Glutamatergic neuron (in vitro differentiated cells): Measurements from ENCODE around the gene TCP11. TPM values are rescaled to one million over a fixed set of nuclear protein-coding genes. Genes with fewer than 3 reads are reported as not detected.
"Not testable (repeated sequence)": the region's sequence is repeated elsewhere in the genome, so short reads cannot be mapped to it uniquely, and the experiment has no call there.

Source experiments
- DNase-seq: peaks from one replicate; pipeline ENCODE4 v3.0.0; 2022
- H3K27ac Mint-ChIP-seq: one replicate; pipeline ENCODE4 v1.8.0; 2020; ENCODE audit warnings: mild to moderate bottlenecking, mixed read lengths, inconsistent platforms; ENCODE audit not compliant: unreplicated experiment
- H3K27me3 Mint-ChIP-seq: one replicate; pipeline ENCODE4 v1.8.0; 2020; ENCODE audit warnings: mild to moderate bottlenecking, moderate library complexity, mixed read lengths, inconsistent platforms; ENCODE audit not compliant: unreplicated experiment
- H3K36me3 Mint-ChIP-seq: one replicate; pipeline ENCODE4 v1.8.0; 2020; ENCODE audit warnings: mild to moderate bottlenecking, mixed read lengths, inconsistent platforms; ENCODE audit not compliant: unreplicated experiment
- H3K4me1 Mint-ChIP-seq: one replicate; pipeline ENCODE4 v1.8.0; 2020; ENCODE audit warnings: mild to moderate bottlenecking, low read depth, mixed read lengths, inconsistent platforms; ENCODE audit not compliant: unreplicated experiment
- H3K4me3 Mint-ChIP-seq: one replicate; pipeline ENCODE4 v1.8.0; 2020; ENCODE audit warnings: mild to moderate bottlenecking, mixed read lengths, inconsistent platforms; ENCODE audit not compliant: unreplicated experiment
- H3K9me3 Mint-ChIP-seq: one replicate; pipeline ENCODE4 v1.8.0; 2020; ENCODE audit warnings: mild to moderate bottlenecking, moderate library complexity, mixed read lengths, inconsistent platforms; ENCODE audit not compliant: unreplicated experiment
- total RNA-seq: library from RNA; stranded (reverse); fragmentation: NEBNext Ultra II Directional; extraction: Animal tissue kit (Norgen Biotek cat#: 25700); gene quantifications from one replicate; pipeline ENCODE4 v1.2.1, GENCODE V29; 2021; ENCODE audit not compliant: unreplicated experiment
- TF ChIP-seq, protein P1 (sequence below): fragments of 200-600 bp; sonication (generic); IDR thresholded peaks from one replicate; pipeline ENCODE4 v1.5.0; 2021; ENCODE audit not compliant: partially characterized antibody, unreplicated experiment

Gene TCP11
- total RNA-seq, 1 donor from 2014 or later = not detected

DNA sequence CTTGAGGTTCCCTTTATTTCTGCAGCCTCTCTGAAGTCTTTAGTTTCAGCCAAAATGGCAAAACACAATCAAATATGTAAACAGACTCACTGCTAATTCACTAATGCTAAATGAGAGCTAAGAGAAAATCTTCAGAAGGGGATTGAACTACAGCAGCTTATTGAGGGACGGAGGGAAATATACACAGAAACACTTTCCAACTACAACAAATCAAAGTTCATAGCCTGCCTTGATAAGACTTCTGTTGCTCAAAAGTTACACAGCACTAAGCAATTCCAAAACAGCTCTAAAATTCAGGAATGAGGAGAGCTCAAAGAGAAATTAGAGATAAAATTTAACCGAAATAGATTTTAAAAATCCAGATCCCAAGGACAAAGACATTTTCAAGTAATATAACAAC, 1.7 kb downstream of the TCP11 start:
- Mint-ChIP-seq H3K9me3 (peaks cover 3% of the 10 kb centered on the region), H3K4me3 (no peak overlapping the region), H3K36me3 (no peaks in the 10 kb centered on the region), H3K27me3 (peaks cover 3% of the 10 kb centered on the region), H3K4me1 (peaks cover 10% of the 10 kb centered on the region), H3K27ac (no peak overlapping the region)
- DNase-seq = no peak
- TF ChIP-seq, protein P1, sequence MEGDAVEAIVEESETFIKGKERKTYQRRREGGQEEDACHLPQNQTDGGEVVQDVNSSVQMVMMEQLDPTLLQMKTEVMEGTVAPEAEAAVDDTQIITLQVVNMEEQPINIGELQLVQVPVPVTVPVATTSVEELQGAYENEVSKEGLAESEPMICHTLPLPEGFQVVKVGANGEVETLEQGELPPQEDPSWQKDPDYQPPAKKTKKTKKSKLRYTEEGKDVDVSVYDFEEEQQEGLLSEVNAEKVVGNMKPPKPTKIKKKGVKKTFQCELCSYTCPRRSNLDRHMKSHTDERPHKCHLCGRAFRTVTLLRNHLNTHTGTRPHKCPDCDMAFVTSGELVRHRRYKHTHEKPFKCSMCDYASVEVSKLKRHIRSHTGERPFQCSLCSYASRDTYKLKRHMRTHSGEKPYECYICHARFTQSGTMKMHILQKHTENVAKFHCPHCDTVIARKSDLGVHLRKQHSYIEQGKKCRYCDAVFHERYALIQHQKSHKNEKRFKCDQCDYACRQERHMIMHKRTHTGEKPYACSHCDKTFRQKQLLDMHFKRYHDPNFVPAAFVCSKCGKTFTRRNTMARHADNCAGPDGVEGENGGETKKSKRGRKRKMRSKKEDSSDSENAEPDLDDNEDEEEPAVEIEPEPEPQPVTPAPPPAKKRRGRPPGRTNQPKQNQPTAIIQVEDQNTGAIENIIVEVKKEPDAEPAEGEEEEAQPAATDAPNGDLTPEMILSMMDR = no peak

DNA sequence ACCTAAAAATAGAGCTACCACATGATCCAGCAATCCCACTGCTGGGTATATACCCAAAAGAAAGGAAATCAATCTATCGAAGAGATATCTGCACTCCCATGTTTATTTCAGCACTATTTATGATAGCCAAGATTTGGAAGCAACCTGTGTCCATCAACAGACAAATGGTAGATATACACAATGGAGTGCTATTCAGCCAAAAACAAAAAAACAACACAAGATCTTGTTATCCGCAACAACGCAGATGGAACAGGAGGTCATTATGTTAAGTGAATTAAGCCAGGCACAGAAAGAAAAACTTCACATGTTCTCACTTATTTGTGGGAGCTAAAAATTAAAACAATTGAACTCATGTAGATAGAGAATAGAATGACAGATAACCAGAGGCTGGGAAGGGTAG, 2.9 kb downstream of the TCP11 start:
- not testable (repeated sequence) for H3K4me3 Mint-ChIP-seq, H3K9me3 Mint-ChIP-seq, H3K27ac Mint-ChIP-seq, H3K27me3 Mint-ChIP-seq, DNase-seq, H3K36me3 Mint-ChIP-seq
- peaks cover 10% of the 10 kb centered on the region for H3K4me1 Mint-ChIP-seq

DNA sequence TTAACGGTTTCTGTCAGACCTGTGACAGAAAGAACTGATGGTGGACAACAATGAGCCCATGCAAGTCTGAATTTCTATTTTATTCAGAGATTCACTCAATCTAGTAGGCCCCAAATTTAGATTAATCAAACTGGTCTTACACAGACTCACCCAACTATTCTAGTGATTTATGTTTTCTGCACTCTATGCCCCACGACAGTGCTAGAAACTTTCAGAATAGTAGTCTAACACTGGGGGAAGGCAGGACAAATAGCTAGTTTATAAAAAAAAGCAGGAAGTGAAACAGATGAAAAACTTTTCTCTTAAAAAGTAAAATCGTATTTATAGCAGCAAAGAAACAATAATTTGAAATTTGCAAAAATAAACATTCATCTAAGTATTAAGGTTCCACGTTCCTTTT, 5.0 kb downstream of the TCP11 start:
- Mint-ChIP-seq H3K27ac (no peak overlapping the region), H3K9me3 (peaks cover 2% of the 10 kb centered on the region), H3K4me1 (peaks cover 10% of the 10 kb centered on the region), H3K4me3 (no peak overlapping the region), H3K36me3 (no peaks in the 10 kb centered on the region), H3K27me3 (no peaks in the 10 kb centered on the region)
- DNase-seq = no peak
- TF ChIP-seq, protein P1 = no peak

DNA sequence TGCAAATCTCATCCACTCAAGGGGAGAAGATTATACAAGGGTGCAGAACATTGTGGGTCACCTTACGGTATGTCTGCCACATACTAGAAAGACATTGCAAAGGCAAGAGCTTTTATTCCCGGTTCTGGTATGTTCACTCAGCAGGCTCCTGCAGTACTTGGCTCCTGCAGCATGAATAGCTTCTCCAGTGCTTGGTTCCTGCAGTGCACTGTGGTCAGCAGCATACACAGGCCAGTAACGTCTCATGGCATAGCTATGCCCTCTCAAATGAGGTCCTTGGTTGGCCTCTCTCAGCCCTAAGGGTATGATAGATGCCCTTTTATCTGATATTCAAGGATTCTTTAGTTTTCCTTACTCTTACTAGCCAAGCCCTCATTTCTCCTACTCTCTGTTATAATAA, 12.6 kb downstream of the TCP11 start:
- no peak overlapping the region for H3K4me3 Mint-ChIP-seq
- no peaks in the 10 kb centered on the region for H3K4me1 Mint-ChIP-seq
- no peaks in the 10 kb centered on the region for H3K27me3 Mint-ChIP-seq
- H3K9me3 Mint-ChIP-seq = no peaks in the 10 kb centered on the region
- no peak overlapping the region for H3K27ac Mint-ChIP-seq
- no peak for DNase-seq
- H3K36me3 Mint-ChIP-seq = no peaks in the 10 kb centered on the region
- TF ChIP-seq, protein P1 = no peak

DNA sequence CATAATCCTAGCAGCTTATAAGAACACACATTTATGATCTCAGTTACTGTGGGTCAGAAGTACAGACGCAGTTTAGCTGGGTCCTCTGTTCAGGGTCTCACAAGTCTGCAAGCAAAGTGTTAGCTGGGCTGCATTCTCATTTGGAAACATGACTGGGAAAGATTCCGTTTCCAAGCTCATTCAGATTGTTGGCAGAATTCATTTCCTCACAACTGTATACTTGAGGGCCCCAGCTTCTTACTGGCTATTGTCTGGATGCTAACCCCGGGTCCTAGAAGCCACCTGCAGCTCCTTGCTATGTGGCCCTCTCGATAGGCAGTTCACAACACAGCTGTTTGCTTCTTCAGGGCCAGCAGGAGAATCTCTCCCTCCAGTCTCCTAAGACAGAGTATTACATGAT, 13.1 kb downstream of the TCP11 start:
- no peak for DNase-seq
- Mint-ChIP-seq H3K9me3 (no peaks in the 10 kb centered on the region), H3K27ac (no peak overlapping the region), H3K4me3 (no peak overlapping the region), H3K4me1 (no peaks in the 10 kb centered on the region), H3K36me3 (no peaks in the 10 kb centered on the region), H3K27me3 (no peaks in the 10 kb centered on the region)
- TF ChIP-seq, protein P1 = no peak

DNA sequence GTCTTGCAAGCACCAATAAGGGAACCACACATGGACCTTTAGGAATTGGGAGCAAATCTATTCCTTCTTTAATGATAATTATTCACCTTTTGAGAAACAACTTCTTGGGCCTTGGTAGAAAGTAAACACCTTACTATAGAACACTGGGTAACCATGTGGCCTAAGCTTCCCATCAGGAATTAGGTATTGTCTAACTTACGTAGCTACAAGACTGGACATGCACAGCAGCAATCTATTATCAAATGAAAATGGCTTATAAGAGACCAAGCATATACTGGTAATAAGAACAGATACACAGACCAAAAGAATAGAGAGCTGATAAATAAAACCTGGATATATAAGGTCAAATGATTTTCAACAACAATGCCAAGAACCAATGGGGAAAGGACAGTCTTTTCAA, 16.8 kb downstream of the TCP11 start:
- no peak overlapping the region for H3K4me3 Mint-ChIP-seq
- H3K27me3 Mint-ChIP-seq = no peaks in the 10 kb centered on the region
- peaks cover 2% of the 10 kb centered on the region for H3K9me3 Mint-ChIP-seq
- TF ChIP-seq, protein P1 = no peak
- no peaks in the 10 kb centered on the region for H3K4me1 Mint-ChIP-seq
- DNase-seq = no peak
- H3K27ac Mint-ChIP-seq = no peak overlapping the region
- no peaks in the 10 kb centered on the region for H3K36me3 Mint-ChIP-seq
